Measurements from ENCODE around the gene PHF21A. TPM values are rescaled to one million over a fixed set of nuclear protein-coding genes. Genes with fewer than 3 reads are reported as not detected.

The PHF21A gene
- total and polyA plus RNA-seq, 2 experiments from 2014 or later = 24.6 to 30.4 TPM

GRCh38 chr11:45988921-45989320 is 132.3 kb downstream of the PHF21A start:
- Histone ChIP-seq H3K4me2 (no peak overlapping the region), H3K4me1 (ENCODE audit: insufficient read depth) (peaks cover 5% of the 10 kb centered on the region), H3K9me2 (replicated peaks; ENCODE audit: insufficient read depth) (no peaks in the 10 kb centered on the region), H4K20me1 (ENCODE audit: insufficient read depth, poor library complexity, severe bottlenecking) (peaks cover 15% of the 10 kb centered on the region), H3K79me2 (peaks cover 52% of the 10 kb centered on the region), H2AFZ (no peak overlapping the region), H3K27ac (no peak overlapping the region), H3K9me3 (ENCODE audit: low read depth) (no peaks in the 10 kb centered on the region), H3K27me3 (no peaks in the 10 kb centered on the region), H3K4me3 (no peak overlapping the region), H3K36me3 (replicated peaks; ENCODE audit: insufficient read depth, low read depth) (no peaks in the 10 kb centered on the region)
- WGBS (ENCODE audit: low lambda C conversion rate, missing lambda C conversion rate) = 64% methylated on average over 1 of the region's 1 CpG
- TF ChIP-seq EZH2 (IDR thresholded peaks at IDR 0.05; ENCODE audit: borderline replicate concordance) = no peak
- TF ChIP-seq, protein P1, sequence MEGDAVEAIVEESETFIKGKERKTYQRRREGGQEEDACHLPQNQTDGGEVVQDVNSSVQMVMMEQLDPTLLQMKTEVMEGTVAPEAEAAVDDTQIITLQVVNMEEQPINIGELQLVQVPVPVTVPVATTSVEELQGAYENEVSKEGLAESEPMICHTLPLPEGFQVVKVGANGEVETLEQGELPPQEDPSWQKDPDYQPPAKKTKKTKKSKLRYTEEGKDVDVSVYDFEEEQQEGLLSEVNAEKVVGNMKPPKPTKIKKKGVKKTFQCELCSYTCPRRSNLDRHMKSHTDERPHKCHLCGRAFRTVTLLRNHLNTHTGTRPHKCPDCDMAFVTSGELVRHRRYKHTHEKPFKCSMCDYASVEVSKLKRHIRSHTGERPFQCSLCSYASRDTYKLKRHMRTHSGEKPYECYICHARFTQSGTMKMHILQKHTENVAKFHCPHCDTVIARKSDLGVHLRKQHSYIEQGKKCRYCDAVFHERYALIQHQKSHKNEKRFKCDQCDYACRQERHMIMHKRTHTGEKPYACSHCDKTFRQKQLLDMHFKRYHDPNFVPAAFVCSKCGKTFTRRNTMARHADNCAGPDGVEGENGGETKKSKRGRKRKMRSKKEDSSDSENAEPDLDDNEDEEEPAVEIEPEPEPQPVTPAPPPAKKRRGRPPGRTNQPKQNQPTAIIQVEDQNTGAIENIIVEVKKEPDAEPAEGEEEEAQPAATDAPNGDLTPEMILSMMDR (IDR thresholded peaks at IDR 0.05; ENCODE audit: poor library complexity) = no peak
- TF ChIP-seq EZH2phosphoT487 (IDR thresholded peaks at IDR 0.05; ENCODE audit: low read depth, severe bottlenecking, unreplicated experiment) = no peak
- DNase-seq (ENCODE audit: low spot score) = no peak

- no peak overlapping the region for H3K27ac ChIP-seq
- WGBS (ENCODE audit: low lambda C conversion rate, missing lambda C conversion rate) = 96% methylated on average over 1 of the region's 1 CpG
- H3K79me2 ChIP-seq = peaks cover 52% of the 10 kb centered on the region
- no peaks in the 10 kb centered on the region for H3K27me3 ChIP-seq
- no peaks in the 10 kb centered on the region for H3K9me2 ChIP-seq (replicated peaks; ENCODE audit: insufficient read depth)
- no peak overlapping the region for H3K4me2 ChIP-seq
- peaks cover 7% of the 10 kb centered on the region for H3K4me1 ChIP-seq (ENCODE audit: insufficient read depth)
- peaks cover 26% of the 10 kb centered on the region for H4K20me1 ChIP-seq (ENCODE audit: insufficient read depth, poor library complexity, severe bottlenecking)
- no peak for DNase-seq (ENCODE audit: low spot score)
- no peak overlapping the region for H3K4me3 ChIP-seq
- H2AFZ ChIP-seq = no peak overlapping the region
- no peaks in the 10 kb centered on the region for H3K36me3 ChIP-seq (replicated peaks; ENCODE audit: insufficient read depth, low read depth)
- H3K9me3 ChIP-seq (ENCODE audit: low read depth) = no peaks in the 10 kb centered on the region
- no peak for TF ChIP-seq EZH2 (IDR thresholded peaks at IDR 0.05; ENCODE audit: borderline replicate concordance)
These were observed 136.0 kb downstream of the PHF21A start for GRCh38 chr11:45985212-45985611.

- 91% methylated on average over 9 of the region's 9 CpGs for WGBS (ENCODE audit: low lambda C conversion rate, missing lambda C conversion rate)
- Histone ChIP-seq H3K9me3 (ENCODE audit: low read depth) (no peaks in the 10 kb centered on the region), H3K79me2 (peaks cover 55% of the 10 kb centered on the region), H3K9me2 (replicated peaks; ENCODE audit: insufficient read depth) (no peaks in the 10 kb centered on the region), H3K4me3 (no peak overlapping the region), H2AFZ (no peak overlapping the region), H3K36me3 (replicated peaks; ENCODE audit: insufficient read depth, low read depth) (no peaks in the 10 kb centered on the region), H3K4me2 (no peak overlapping the region), H4K20me1 (ENCODE audit: insufficient read depth, poor library complexity, severe bottlenecking) (peaks cover 26% of the 10 kb centered on the region), H3K27ac (no peak overlapping the region), H3K4me1 (ENCODE audit: insufficient read depth) (peaks cover 7% of the 10 kb centered on the region), H3K27me3 (no peaks in the 10 kb centered on the region)
- DNase-seq (ENCODE audit: low spot score) = no peak
- no peak for TF ChIP-seq EZH2phosphoT487 (IDR thresholded peaks at IDR 0.05; ENCODE audit: low read depth, severe bottlenecking, unreplicated experiment)
- TF ChIP-seq, protein P1 (IDR thresholded peaks at IDR 0.05; ENCODE audit: poor library complexity) = no peak
- TF ChIP-seq EZH2 (IDR thresholded peaks at IDR 0.05; ENCODE audit: borderline replicate concordance) = no peak
These were observed 137.1 kb downstream of the PHF21A start for GRCh38 chr11:45984192-45984591.

DNA sequence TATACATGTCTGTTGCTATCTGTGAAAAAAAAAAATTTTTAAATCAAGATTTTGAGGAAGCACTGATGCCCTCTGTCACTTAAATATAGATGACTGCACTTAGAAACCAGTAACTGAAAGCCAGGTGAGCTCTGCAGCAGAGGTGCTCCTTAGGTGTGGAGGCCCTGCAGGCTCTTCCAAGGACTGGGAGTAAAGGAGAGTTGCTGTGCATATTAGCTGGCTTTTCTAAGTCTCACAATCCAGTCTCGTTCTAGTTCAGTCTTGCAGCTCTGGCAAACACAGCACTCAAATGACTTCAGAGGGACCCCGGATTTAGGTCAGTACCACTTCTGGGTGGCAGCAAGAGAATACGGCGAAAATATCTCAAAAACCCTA is 137.8 kb downstream of the PHF21A start:
- Histone ChIP-seq H3K27ac (peak overlapping the region; percentile 30), H2AFZ (no peak overlapping the region), H3K27me3 (no peaks in the 10 kb centered on the region), H3K9me2 (replicated peaks; ENCODE audit: insufficient read depth) (no peaks in the 10 kb centered on the region), H3K4me3 (no peak overlapping the region), H3K9me3 (ENCODE audit: low read depth) (no peaks in the 10 kb centered on the region), H3K4me2 (peak overlapping the region; percentile 49), H4K20me1 (ENCODE audit: insufficient read depth, poor library complexity, severe bottlenecking) (peaks cover 26% of the 10 kb centered on the region), H3K79me2 (peaks cover 55% of the 10 kb centered on the region), H3K4me1 (ENCODE audit: insufficient read depth) (peaks cover 7% of the 10 kb centered on the region), H3K36me3 (replicated peaks; ENCODE audit: insufficient read depth, low read depth) (no peaks in the 10 kb centered on the region)
- 82% methylated on average over 4 of the region's 4 CpGs for WGBS (ENCODE audit: low lambda C conversion rate, missing lambda C conversion rate)
- TF ChIP-seq, protein P1 (IDR thresholded peaks at IDR 0.05; ENCODE audit: poor library complexity) = no peak
- TF ChIP-seq EZH2phosphoT487 (IDR thresholded peaks at IDR 0.05; ENCODE audit: low read depth, severe bottlenecking, unreplicated experiment) (no peak), EZH2 (IDR thresholded peaks at IDR 0.05; ENCODE audit: borderline replicate concordance) (no peak)
- no peak for DNase-seq (ENCODE audit: low spot score)
